ENCODE results near the gene RENBP.

RENBP gene

GRCh38 chrX:153971124-153971449 lies 26.6 kb upstream of the RENBP start:
- peak; percentile 61 to 87 (median 79) for DNase-seq (ENCODE audit: low read depth in 3 of 3)

- DNase-seq (ENCODE audit: low read depth in 3 of 3): peak in 1 of 3 donors; percentile 36
Observed at GRCh38 chrX:153970357-153971123, 26.1 kb upstream of the RENBP start.

- no peak for DNase-seq (ENCODE audit: low read depth in 3 of 3)
Observed at GRCh38 chrX:153969904-153970356, 25.5 kb upstream of the RENBP start.

GRCh38 chrX:153969125-153969903 lies 24.9 kb upstream of the RENBP start:
- DNase-seq (ENCODE audit: low read depth in 3 of 3): no peak

GRCh38 chrX:153968754-153969124 lies 24.3 kb upstream of the RENBP start:
- no peak for DNase-seq (ENCODE audit: low read depth in 3 of 3)

GRCh38 chrX:153968255-153968654 lies 23.8 kb upstream of the RENBP start:
- no peak for DNase-seq (ENCODE audit: low read depth in 3 of 3)

- DNase-seq (ENCODE audit: low read depth in 3 of 3): no peak
Observed at GRCh38 chrX:153967536-153968224, 23.2 kb upstream of the RENBP start.

GRCh38 chrX:153966841-153967535 lies 22.5 kb upstream of the RENBP start:
- DNase-seq (ENCODE audit: low read depth in 3 of 3): peak in 1 of 3 donors; percentile 45

- no peak for DNase-seq (ENCODE audit: low read depth in 3 of 3)
Observed at GRCh38 chrX:153966283-153966688, 21.8 kb upstream of the RENBP start.

- no peak for DNase-seq (ENCODE audit: low read depth in 3 of 3)
Observed at GRCh38 chrX:153965406-153965805, 21.0 kb upstream of the RENBP start.

GRCh38 chrX:153964105-153964504 lies 19.7 kb upstream of the RENBP start:
- no peak for DNase-seq (ENCODE audit: low read depth in 3 of 3)

GRCh38 chrX:153963546-153963945 lies 19.1 kb upstream of the RENBP start:
- DNase-seq (ENCODE audit: low read depth in 3 of 3): no peak

- no peak for DNase-seq (ENCODE audit: low read depth in 3 of 3)
Observed at GRCh38 chrX:153961292-153961691, 16.8 kb upstream of the RENBP start.

GRCh38 chrX:153960786-153961185 lies 16.3 kb upstream of the RENBP start:
- DNase-seq (ENCODE audit: low read depth in 3 of 3): no peak

GRCh38 chrX:153960077-153960476 lies 15.6 kb upstream of the RENBP start:
- DNase-seq (ENCODE audit: low read depth in 3 of 3): no peak

- DNase-seq (ENCODE audit: low read depth in 3 of 3): no peak
Observed at GRCh38 chrX:153959649-153960048, 15.2 kb upstream of the RENBP start.

- no peak for DNase-seq (ENCODE audit: low read depth in 3 of 3)
Observed at GRCh38 chrX:153958605-153959004, 14.2 kb upstream of the RENBP start.

- DNase-seq (ENCODE audit: low read depth in 3 of 3): no peak
Observed at GRCh38 chrX:153957224-153957623, 12.8 kb upstream of the RENBP start.

- no peak for DNase-seq (ENCODE audit: low read depth in 3 of 3)
Observed at GRCh38 chrX:153956044-153956907, 11.8 kb upstream of the RENBP start.

GRCh38 chrX:153955228-153955732 lies 10.8 kb upstream of the RENBP start:
- no peak for DNase-seq (ENCODE audit: low read depth in 3 of 3)

Data from stimulated activated CD4-positive, alpha-beta T cell treated with anti-CD3 and anti-CD28 coated beads, TNF-alpha, amount 100 ng/mL, for 48 hours (primary cell).